ENCODE results near the gene CCDC169. TPM values are rescaled to one million over a fixed set of nuclear protein-coding genes. Genes with fewer than 3 reads are reported as not detected.

CCDC169 gene
- total and polyA plus RNA-seq, 2 of the 4 experiments (the other 2 are of a cell fraction): 0.54 to 0.62 TPM

DNA sequence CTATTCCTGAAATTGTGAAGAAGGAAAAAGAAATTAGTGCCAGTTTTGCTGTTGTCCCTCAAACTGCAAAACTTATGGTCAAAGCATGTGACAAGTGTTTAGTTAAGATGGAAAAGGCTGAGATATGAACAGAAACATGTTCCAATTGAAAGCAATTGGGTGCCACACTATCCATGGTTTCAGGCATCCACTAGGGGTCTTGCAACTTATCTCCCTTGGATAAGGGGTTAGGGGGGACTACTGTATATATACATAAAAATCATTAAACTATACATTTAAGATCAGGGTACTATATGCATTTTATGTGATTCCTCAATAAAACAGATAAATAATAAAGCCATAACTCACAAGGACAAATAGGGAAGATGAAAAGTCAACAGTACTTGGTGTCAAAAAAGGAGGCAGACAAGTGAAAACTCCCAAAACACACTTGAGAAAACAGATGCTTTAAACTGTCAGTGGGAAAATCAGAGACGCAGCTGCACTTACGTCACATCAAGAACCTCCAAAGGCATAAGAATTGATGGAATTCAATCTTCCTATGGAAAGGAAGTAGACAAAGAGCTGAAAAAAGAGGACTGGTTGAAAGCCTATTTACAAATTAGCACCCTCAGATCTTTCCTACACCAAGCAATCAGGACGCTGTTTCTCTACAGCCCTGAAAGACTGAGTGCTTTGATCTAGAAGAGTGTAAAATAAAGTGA, 40.5 kb upstream of the CCDC169 start:
- H3K18ac ChIP-seq (ENCODE audit: low read depth, low read length): no peak overlapping the region
- peaks cover 9% of the 10 kb centered on the region for H3K36me3 ChIP-seq (ENCODE audit: control insufficient read depth, insufficient read depth, low read length)
- H3K14ac ChIP-seq (replicated peaks; ENCODE audit: low read depth, low read length): no peak overlapping the region
- H4K5ac ChIP-seq (ENCODE audit: low read depth, low read length): no peak overlapping the region
- ChIA-PET POLR2A (ENCODE audit: unreplicated experiment) (no interaction called here), CTCF (no interaction called here)
- no TSS peak for BruUV-seq (replicated peaks)
- no peak overlapping the region for H2AK9ac ChIP-seq (replicated peaks; ENCODE audit: low read depth, low read length, poor library complexity)
- H2BK20ac ChIP-seq (ENCODE audit: low read depth, low read length): no peak overlapping the region
- no peaks in the 10 kb centered on the region for H3K9me3 ChIP-seq (ENCODE audit: control insufficient read depth, insufficient read depth, low read length)
- peaks cover 5% of the 10 kb centered on the region; the same call in 1 of the 2 replicates for H3K4me1 ChIP-seq (ENCODE audit: control insufficient read depth, insufficient read depth, low read length)
- no peaks in the 10 kb centered on the region for H3K27me3 ChIP-seq (ENCODE audit: control insufficient read depth, insufficient read depth, low read length)
- in situ Hi-C loops (cut with MboI; ENCODE audit: low sequenced_read_pairs) (loop anchor here (25.0 kb wide), 1 partner anchor 649 kb away; the partner anchor contains the start of gene ALG5), dilution Hi-C loops (cut with HindIII; ENCODE audit: low sequenced_read_pairs, unreplicated experiment) (no loop called here), intact Hi-C loops (cut with micrococcal nuclease) (loop anchor here (5.0 kb wide), 1 partner anchor 36 kb away; no protein-coding TSS in a partner anchor)
- H3K79me1 ChIP-seq (ENCODE audit: low read depth in 1 of 2, low read length in 2 of 2): peaks cover 3 to 59% of the 10 kb centered on the region in 2 experiments
- H4K91ac ChIP-seq (ENCODE audit: insufficient read depth, low read depth, low read length): no peak overlapping the region
- H2AK5ac ChIP-seq (ENCODE audit: low read depth, low read length): no peak overlapping the region
- peaks cover 73% of the 10 kb centered on the region for H4K20me1 ChIP-seq (ENCODE audit: insufficient read depth, low read length)
- no peak overlapping the region for H3K4ac ChIP-seq (ENCODE audit: low read depth, low read length)
- no CpG with 5 or more reads among the region's 3 CpGs for WGBS, 2 experiments (ENCODE audit: extremely low coverage in 2 of 2, insufficient read length in 1 of 2)
- H4K8ac ChIP-seq (ENCODE audit: low read depth in 2 of 2, low read length in 2 of 2): no peak overlapping the region
- DNase-seq: no peak
- TF ChIP-seq RFX5 (IDR thresholded peaks at IDR 0.05; ENCODE audit: low read depth, low read length) (no peak), NFE2L2 (IDR thresholded peaks at IDR 0.05; ENCODE audit: low read depth, low read length) (no peak), CHD1 (IDR thresholded peaks at IDR 0.05; ENCODE audit: low read depth, low read length) (no peak), POLR2A (IDR thresholded peaks at IDR 0.05; ENCODE audit: low read depth, low read length) (no peak), BHLHE40 (IDR thresholded peaks at IDR 0.05; ENCODE audit: low read depth, low read length) (no peak), CEBPB (IDR thresholded peaks at IDR 0.05; ENCODE audit: low read depth, low read length) (no peak), MAFK (IDR thresholded peaks at IDR 0.05; ENCODE audit: low read depth, low read length) (no peak)
- TF ChIP-seq, protein P1, sequence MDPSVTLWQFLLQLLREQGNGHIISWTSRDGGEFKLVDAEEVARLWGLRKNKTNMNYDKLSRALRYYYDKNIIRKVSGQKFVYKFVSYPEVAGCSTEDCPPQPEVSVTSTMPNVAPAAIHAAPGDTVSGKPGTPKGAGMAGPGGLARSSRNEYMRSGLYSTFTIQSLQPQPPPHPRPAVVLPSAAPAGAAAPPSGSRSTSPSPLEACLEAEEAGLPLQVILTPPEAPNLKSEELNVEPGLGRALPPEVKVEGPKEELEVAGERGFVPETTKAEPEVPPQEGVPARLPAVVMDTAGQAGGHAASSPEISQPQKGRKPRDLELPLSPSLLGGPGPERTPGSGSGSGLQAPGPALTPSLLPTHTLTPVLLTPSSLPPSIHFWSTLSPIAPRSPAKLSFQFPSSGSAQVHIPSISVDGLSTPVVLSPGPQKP (IDR thresholded peaks at IDR 0.05; ENCODE audit: borderline replicate concordance, low read depth, low read length): no peak
- no peak overlapping the region for H3K4me3 ChIP-seq (ENCODE audit: insufficient read depth, low read depth, low read length)
- peaks cover 5% of the 10 kb centered on the region for H3K9me1 ChIP-seq (ENCODE audit: insufficient read depth, low read length)
- ATAC-seq (ENCODE audit: low read depth): no peak
- no peak overlapping the region for H2BK15ac ChIP-seq (ENCODE audit: low read depth, low read length)
- H3K56ac ChIP-seq (ENCODE audit: extremely low read depth, insufficient read depth, low read length): no peak overlapping the region
- H3K9ac ChIP-seq (ENCODE audit: low read depth, low read length): no peak overlapping the region
- H3K4me2 ChIP-seq (ENCODE audit: low read depth, low read length): no peak overlapping the region
- H2BK5ac ChIP-seq (ENCODE audit: low read depth, low read length, poor library complexity, severe bottlenecking): no peak overlapping the region
- H3K27ac ChIP-seq (ENCODE audit: insufficient read depth, low read length): no peak overlapping the region
- no peak overlapping the region for H2BK120ac ChIP-seq (ENCODE audit: low read depth, low read length)
- no peak overlapping the region for H3K23ac ChIP-seq (ENCODE audit: low read depth, low read length)
- H2AFZ ChIP-seq (replicated peaks; ENCODE audit: low read length, poor library complexity): no peak overlapping the region

Data from IMR-90 (cell line).